NT2/D1 (cell line): ENCODE results near the gene ZNF605.
"Not testable (repeated sequence)": the region's sequence is repeated elsewhere in the genome, so short reads cannot be mapped to it uniquely, and the experiment has no call there.

Experiments
- DNase-seq: peaks from one replicate; pipeline ENCODE4 v3.0.0-alpha.2; 2011; ENCODE audit warnings: low read depth, low spot score
- H3K27me3 ChIP-seq: 2 replicates; pipeline ENCODE4 v1.6.0; 2011; ENCODE audit warnings: mild to moderate bottlenecking; ENCODE audit not compliant: insufficient read length, insufficient read depth
- H3K36me3 ChIP-seq: 2 replicates; pipeline ENCODE4 v1.6.1; 2011; ENCODE audit warnings: mild to moderate bottlenecking, low read length, mixed read lengths; ENCODE audit not compliant: insufficient read depth, insufficient read length
- H3K4me1 ChIP-seq: 2 replicates; pipeline ENCODE4 v1.5.1; 2011; ENCODE audit not compliant: insufficient read depth, insufficient read length
- H3K4me3 ChIP-seq: 2 replicates; pipeline ENCODE4 v1.5.1; 2011; ENCODE audit warnings: low read depth; ENCODE audit not compliant: insufficient read length
- H3K9ac ChIP-seq: 2 replicates; pipeline ENCODE4 v1.6.0; 2011; ENCODE audit warnings: low read depth; ENCODE audit not compliant: insufficient read length
- H3K9me3 ChIP-seq: 2 replicates; pipeline ENCODE4 v1.5.1; 2011; ENCODE audit warnings: mild to moderate bottlenecking, low read length; ENCODE audit not compliant: insufficient read depth
- SUZ12 ChIP-seq: IDR thresholded peaks from 2 replicates; pipeline ENCODE4 v1.6.1; 2011; ENCODE audit not compliant: insufficient read length, insufficient read depth; ENCODE audit errors: extremely low read depth
- YY1 ChIP-seq: IDR thresholded peaks from 2 replicates; pipeline ENCODE4 v1.6.1; 2011; ENCODE audit not compliant: insufficient read length, insufficient read depth
- ZNF274 ChIP-seq: IDR thresholded peaks from 2 replicates; pipeline ENCODE4 v1.6.1; 2011; ENCODE audit warnings: mild to moderate bottlenecking, low read depth, low read length

Gene ZNF605

GRCh38 chr12:132887513-132888351 lies 68.4 kb downstream of the ZNF605 start, which contains the start of gene CHFR:
Gene CHFR (minus strand): TSS chr12:132887605. CDS start chr12:132887328, 277 bp downstream.
- H3K9ac ChIP-seq, result peak within 1 kb of the TSS; percentile 99
- H3K9me3 ChIP-seq, result peaks cover 16% of the 10 kb centered on the region; the same call in 1 of the 2 replicates
- DNase-seq, result peak; percentile 98
- peak within 1 kb of the TSS; percentile 89 for H3K4me3 ChIP-seq
- TF ChIP-seq YY1 (peak; percentile 94), ZNF274 (no peak)
- H3K4me1 ChIP-seq, result peaks cover 2% of the 10 kb centered on the region
- H3K36me3 ChIP-seq, result peaks cover 25% of the 10 kb centered on the region
- H3K27me3 ChIP-seq, result no peaks in the 10 kb centered on the region

GRCh38 chr12:132886529-132887477 lies 69.3 kb downstream of the ZNF605 start:
- peak overlapping the region; percentile 81 for H3K9ac ChIP-seq
- H3K9me3 ChIP-seq, result peaks cover 16% of the 10 kb centered on the region; the same call in 1 of the 2 replicates

GRCh38 chr12:132881818-132882217 lies 74.3 kb downstream of the ZNF605 start:
- Histone ChIP-seq H3K9ac (no peak overlapping the region), H3K9me3 (0 out of 2 replicates have a peak, but pooled peaks cover 6% of the 10 kb centered on the region), H3K4me3 (no peak overlapping the region), H3K36me3 (peaks cover 56% of the 10 kb centered on the region), H3K27me3 (no peaks in the 10 kb centered on the region), H3K4me1 (peaks cover 2% of the 10 kb centered on the region)
- TF ChIP-seq SUZ12, result no peak
- TF ChIP-seq YY1, result no peak
- no peak for DNase-seq

More at GRCh38 chr12:132886529-132887477, 69.3 kb downstream of the ZNF605 start:
- Histone ChIP-seq H3K4me3 (peak overlapping the region; percentile 70), H3K36me3 (peaks cover 34% of the 10 kb centered on the region), H3K4me1 (peaks cover 2% of the 10 kb centered on the region), H3K27me3 (no peaks in the 10 kb centered on the region)
- DNase-seq, result no peak
- TF ChIP-seq YY1, result no peak
- TF ChIP-seq ZNF274, result no peak
- TF ChIP-seq SUZ12, result no peak

- not testable (repeated sequence) for H3K4me1 ChIP-seq, H3K9ac ChIP-seq, H3K27me3 ChIP-seq, DNase-seq, H3K9me3 ChIP-seq, H3K4me3 ChIP-seq
- peaks cover 81% of the 10 kb centered on the region for H3K36me3 ChIP-seq
Measured at GRCh38 chr12:132874620-132875019, 81.5 kb downstream of the ZNF605 start.

DNA sequence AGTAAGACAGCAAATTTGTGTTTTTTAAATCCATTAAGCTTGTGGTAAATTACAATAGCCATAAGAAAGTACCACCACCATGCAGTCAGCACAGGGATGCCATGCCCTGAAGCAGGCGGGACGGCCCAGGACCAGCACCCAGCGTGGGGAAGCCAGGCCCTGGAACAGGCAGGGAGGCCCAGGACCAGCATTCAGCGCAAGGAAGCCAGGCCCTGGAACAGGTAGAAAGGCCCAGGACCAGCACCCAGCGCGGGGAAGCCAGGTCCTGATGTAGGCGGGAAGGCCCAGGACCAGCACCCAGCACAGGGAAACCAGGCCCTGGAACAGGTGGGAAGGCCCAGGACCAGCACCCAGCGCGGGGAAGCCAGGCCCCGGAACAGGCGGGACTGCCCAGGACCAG lies 81.9 kb downstream of the ZNF605 start:
- Histone ChIP-seq H3K27me3 (no peaks in the 10 kb centered on the region), H3K4me3 (no peak overlapping the region), H3K9ac (no peak overlapping the region), H3K9me3 (no peaks in the 10 kb centered on the region), H3K36me3 (peaks cover 85% of the 10 kb centered on the region), H3K4me1 (no peaks in the 10 kb centered on the region)
- TF ChIP-seq SUZ12, result no peak
- no peak for TF ChIP-seq ZNF274
- TF ChIP-seq YY1, result no peak
- DNase-seq, result no peak

DNA sequence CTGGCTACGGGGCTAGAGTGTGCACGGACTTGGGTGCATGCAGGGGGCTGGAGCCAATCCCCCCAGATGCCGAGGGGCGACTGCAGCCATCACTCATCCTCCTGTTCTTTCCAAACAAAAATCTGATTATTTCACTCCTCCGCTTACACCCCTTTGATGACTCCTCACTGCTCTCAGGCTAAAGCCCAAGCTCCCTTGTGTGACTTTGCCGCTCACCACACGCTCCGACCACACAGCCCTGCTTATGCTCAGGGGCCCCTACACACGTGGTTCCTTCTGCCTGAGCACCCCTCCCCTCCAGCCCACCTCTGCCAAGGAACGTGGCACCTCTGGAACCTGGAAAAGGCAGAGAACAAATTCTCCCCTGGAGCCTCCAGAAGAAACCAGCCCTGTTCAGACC lies 82.4 kb downstream of the ZNF605 start:
- Histone ChIP-seq H3K9ac (no peak overlapping the region), H3K27me3 (no peaks in the 10 kb centered on the region), H3K9me3 (no peaks in the 10 kb centered on the region), H3K36me3 (peaks cover 86% of the 10 kb centered on the region), H3K4me1 (no peaks in the 10 kb centered on the region), H3K4me3 (no peak overlapping the region)
- no peak for DNase-seq
- TF ChIP-seq SUZ12 (no peak), ZNF274 (no peak), YY1 (no peak)

GRCh38 chr12:132872975-132873421 lies 83.1 kb downstream of the ZNF605 start:
- no peak for DNase-seq
- H3K27me3 ChIP-seq, result no peaks in the 10 kb centered on the region
- no peak overlapping the region for H3K4me3 ChIP-seq
- no peak for TF ChIP-seq ZNF274
- no peak for TF ChIP-seq SUZ12
- TF ChIP-seq YY1, result no peak
- peaks cover 87% of the 10 kb centered on the region for H3K36me3 ChIP-seq
- no peak overlapping the region for H3K9ac ChIP-seq
- no peaks in the 10 kb centered on the region for H3K4me1 ChIP-seq
- H3K9me3 ChIP-seq, result no peaks in the 10 kb centered on the region
